WTC11 (cell line): ENCODE results near the gene ATP5ME.

Source experiments
- NR3C1 ChIP-seq: sonication (generic); formaldehyde crosslinking; conservative IDR thresholded peaks from 2 replicates; pipeline ENCODE4 v1.8.1; 2023; ENCODE audit warnings: low read depth, mild to moderate bottlenecking, missing genetic modification reagents
- TF ChIP-seq, protein P1 (sequence below): fragments of 200-600 bp; IDR thresholded peaks from 2 replicates; pipeline ENCODE4 v1.8.0; 2022; ENCODE audit warnings: antibody characterized with exemption

DNA sequence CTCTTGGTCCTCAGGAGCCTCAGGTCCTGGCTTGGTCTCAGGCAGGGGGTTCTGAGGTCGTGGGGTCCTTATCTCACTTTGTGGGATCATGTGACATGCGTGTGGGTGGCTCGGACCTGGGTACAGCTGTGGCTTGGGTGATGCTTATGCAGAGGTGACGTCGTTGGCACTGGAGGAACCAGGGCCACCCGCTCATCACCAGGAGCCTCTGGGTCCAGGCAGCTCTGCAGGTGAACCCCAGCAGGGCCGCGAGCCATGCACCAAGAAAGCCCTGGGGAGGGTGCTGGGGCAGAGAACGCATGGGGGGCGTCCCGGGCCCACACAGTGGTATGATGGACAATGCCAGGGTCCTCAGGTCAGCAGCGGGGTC lies 8.7 kb downstream of the ATP5ME start:
- no peak for TF ChIP-seq NR3C1 (CRISPR knock-in tag)
- TF ChIP-seq, protein P1, sequence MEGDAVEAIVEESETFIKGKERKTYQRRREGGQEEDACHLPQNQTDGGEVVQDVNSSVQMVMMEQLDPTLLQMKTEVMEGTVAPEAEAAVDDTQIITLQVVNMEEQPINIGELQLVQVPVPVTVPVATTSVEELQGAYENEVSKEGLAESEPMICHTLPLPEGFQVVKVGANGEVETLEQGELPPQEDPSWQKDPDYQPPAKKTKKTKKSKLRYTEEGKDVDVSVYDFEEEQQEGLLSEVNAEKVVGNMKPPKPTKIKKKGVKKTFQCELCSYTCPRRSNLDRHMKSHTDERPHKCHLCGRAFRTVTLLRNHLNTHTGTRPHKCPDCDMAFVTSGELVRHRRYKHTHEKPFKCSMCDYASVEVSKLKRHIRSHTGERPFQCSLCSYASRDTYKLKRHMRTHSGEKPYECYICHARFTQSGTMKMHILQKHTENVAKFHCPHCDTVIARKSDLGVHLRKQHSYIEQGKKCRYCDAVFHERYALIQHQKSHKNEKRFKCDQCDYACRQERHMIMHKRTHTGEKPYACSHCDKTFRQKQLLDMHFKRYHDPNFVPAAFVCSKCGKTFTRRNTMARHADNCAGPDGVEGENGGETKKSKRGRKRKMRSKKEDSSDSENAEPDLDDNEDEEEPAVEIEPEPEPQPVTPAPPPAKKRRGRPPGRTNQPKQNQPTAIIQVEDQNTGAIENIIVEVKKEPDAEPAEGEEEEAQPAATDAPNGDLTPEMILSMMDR: no peak
